AG04450 (cell line): ENCODE data around the gene ABLIM2. TPM values are rescaled to one million over a fixed set of nuclear protein-coding genes. Genes with fewer than 3 reads are reported as not detected.

Experiments used
- CTCF ChIA-PET: fragments of 300-600, 350-600 bp; formaldehyde crosslinking; extraction: SDS; loops from one replicate; lab custom pipeline; 2022; ENCODE audit warnings: antibody characterized with exemption, inconsistent platforms; lab: Charles Lee
- POLR2A ChIA-PET: fragments of 350-600 bp; formaldehyde crosslinking; extraction: SDS; loops from one replicate; lab custom pipeline; 2021; ENCODE audit warnings: antibody characterized with exemption, inconsistent platforms; lab: Yijun Ruan, JAX
- DNase-seq: peaks from one replicate; pipeline ENCODE4 v3.0.0-alpha.2; 2011; ENCODE audit warnings: low read depth, low spot score
- H3K27ac ChIP-seq: one replicate; pipeline ENCODE4 v1.5.1; 2012; ENCODE audit warnings: low read depth, low read length, control low read depth
- H3K27me3 ChIP-seq: one replicate; pipeline ENCODE4 v1.6.0; 2012; ENCODE audit warnings: low read length; ENCODE audit not compliant: control insufficient read depth, insufficient read depth
- H3K4me3 ChIP-seq: 2 replicates; pipeline ENCODE4 v1.5.1; 2011; ENCODE audit warnings: mild to moderate bottlenecking, low read depth, low read length, control low read depth
- H3K9me3 ChIP-seq: 2 replicates; pipeline ENCODE4 v1.5.1; 2012; ENCODE audit warnings: low read length; ENCODE audit not compliant: control insufficient read depth, insufficient read depth
- CTCF ChIP-seq: IDR thresholded peaks from 2 replicates; pipeline ENCODE4 v1.5.1; 2011; ENCODE audit warnings: low read depth, low read length, control low read depth, inconsistent platforms
- polyA plus RNA-seq: library from polyadenylated mRNA; depleted of rRNA; stranded (reverse); fragments of >200 nt; gene quantifications from 2 replicates; pipeline ENCODE4 v1.2.3, GENCODE V29; 2011

Gene ABLIM2
- polyA plus RNA-seq, 1 experiment, result not detected

- H3K9me3 ChIP-seq, result peaks cover 21% of the 10 kb centered on the region
- no peak for DNase-seq
- ChIA-PET CTCF (no interaction called here), POLR2A (no interaction called here)
- no peak overlapping the region for H3K4me3 ChIP-seq
- no peak for TF ChIP-seq CTCF
- peaks cover 27% of the 10 kb centered on the region for H3K27me3 ChIP-seq
- no peak overlapping the region for H3K27ac ChIP-seq
Measured at GRCh38 chr4:8066336-8066931, 92.2 kb downstream of the ABLIM2 start.

- H3K27ac ChIP-seq, result no peak overlapping the region
- H3K9me3 ChIP-seq, result peaks cover 21% of the 10 kb centered on the region
- DNase-seq, result no peak
- H3K4me3 ChIP-seq, result no peak overlapping the region
- TF ChIP-seq CTCF, result no peak
- ChIA-PET POLR2A (interaction anchor here (0.6 kb wide), 1 partner anchor 10 kb away, joined by 7 read pairs; no protein-coding TSS in a partner anchor), CTCF (no interaction called here)
- peaks cover 15% of the 10 kb centered on the region for H3K27me3 ChIP-seq
Measured at GRCh38 chr4:8063974-8064563, 94.5 kb downstream of the ABLIM2 start.

GRCh38 chr4:8061573-8061972, 97.0 kb downstream of the ABLIM2 start:
- no peak for DNase-seq
- H3K27me3 ChIP-seq, result peaks cover 13% of the 10 kb centered on the region
- no peak overlapping the region for H3K4me3 ChIP-seq
- peaks cover 21% of the 10 kb centered on the region for H3K9me3 ChIP-seq
- TF ChIP-seq CTCF, result no peak
- ChIA-PET POLR2A (no interaction called here), CTCF (no interaction called here)
- H3K27ac ChIP-seq, result no peak overlapping the region

GRCh38 chr4:8061145-8061544, 97.5 kb downstream of the ABLIM2 start:
- H3K9me3 ChIP-seq, result peaks cover 21% of the 10 kb centered on the region
- TF ChIP-seq CTCF, result no peak
- CTCF ChIA-PET, result no interaction called here
- peaks cover 12% of the 10 kb centered on the region for H3K27me3 ChIP-seq
- no peak overlapping the region for H3K4me3 ChIP-seq
- no peak overlapping the region for H3K27ac ChIP-seq
- POLR2A ChIA-PET, result no interaction called here
- no peak for DNase-seq

GRCh38 chr4:8060632-8061031, 98.0 kb downstream of the ABLIM2 start:
- POLR2A ChIA-PET, result no interaction called here
- Histone ChIP-seq H3K27me3 (peaks cover 12% of the 10 kb centered on the region), H3K9me3 (peaks cover 21% of the 10 kb centered on the region), H3K27ac (no peak overlapping the region), H3K4me3 (no peak overlapping the region)
- DNase-seq, result no peak
- TF ChIP-seq CTCF, result no peak
- CTCF ChIA-PET, result no interaction called here
